ENCODE data around the gene FBXO41. TPM values are rescaled to one million over a fixed set of nuclear protein-coding genes. Genes with fewer than 3 reads are reported as not detected.

Gene FBXO41
- total and polyA plus RNA-seq, 10 of the 15 experiments (the other 5 are each of a cell fraction or from before 2014, with no cell fraction given): 1.9 to 38.9 (median 11.3) TPM

DNA sequence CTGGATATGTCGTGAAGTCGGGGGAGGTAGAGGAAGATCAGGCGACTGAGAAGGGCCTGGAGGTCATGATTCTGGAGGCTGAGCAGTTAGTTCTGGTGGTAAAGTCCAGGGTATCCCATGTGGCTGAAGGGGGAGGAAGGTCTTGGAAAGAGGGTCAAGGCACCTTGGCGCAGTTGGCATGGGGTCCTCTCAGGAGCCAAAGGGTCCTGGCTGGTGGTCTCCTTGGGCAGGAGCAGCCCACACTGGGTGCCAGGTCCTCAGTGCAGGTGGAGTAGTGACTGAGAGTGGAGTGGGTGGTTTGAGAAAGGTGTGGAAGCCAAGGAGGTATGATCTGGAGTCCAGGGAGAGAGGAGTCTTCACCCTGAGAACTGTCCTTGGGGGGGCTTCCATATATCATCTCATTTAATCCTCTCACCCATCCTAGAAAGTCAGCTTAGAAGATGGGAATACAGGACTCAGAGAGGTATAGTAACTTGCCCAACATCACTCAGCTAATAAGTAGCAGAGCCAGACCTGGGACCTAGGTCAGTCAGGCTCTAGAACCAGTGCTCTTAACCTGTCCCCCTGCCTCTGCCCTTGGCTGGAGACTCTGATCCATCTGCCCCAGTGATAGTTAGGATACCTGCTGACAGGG, 24.5 kb downstream of the FBXO41 start:
- peaks cover 10 to 21% of the 10 kb centered on the region in 2 experiments; a peak in 3 of 4 replicates for H3K36me3 ChIP-seq (ENCODE audit: control insufficient read depth in 2 of 2, insufficient read depth in 2 of 2, low read length in 1 of 2)
- WGBS (ENCODE audit: insufficient coverage, insufficient replicate concordance, low lambda C conversion rate, missing lambda C conversion rate): 91% methylated on average over 4 of the region's 4 CpGs
- SMC1A ChIA-PET (ENCODE audit: uncharacterized antibody, unreplicated experiment): no interaction called here
- POLR2A ChIA-PET: interaction anchor here (0.8 kb wide), 1 partner anchor 10 kb away, joined by 3 read pairs; no protein-coding TSS in a partner anchor
- BruUV-seq (replicated peaks): no TSS peak
- H2AFZ ChIP-seq (ENCODE audit: control insufficient read depth, low read depth, low read length): no peak overlapping the region
- H3K9ac ChIP-seq (ENCODE audit: control insufficient read depth, insufficient read depth, low read length): no peak overlapping the region
- H3K9me3 ChIP-seq (replicated peaks; ENCODE audit: control insufficient read depth, insufficient read depth, low read length): no peaks in the 10 kb centered on the region
- no peaks in the 10 kb centered on the region for H3K4me1 ChIP-seq (ENCODE audit: control insufficient read depth, insufficient read depth, low read length)
- H3K27ac ChIP-seq (ENCODE audit: control insufficient read depth, insufficient read depth): no peak overlapping the region
- intact Hi-C loops (cut with micrococcal nuclease; ENCODE audit: unreplicated experiment) (no loop called here), in situ Hi-C loops (cut with MboI) (no loop called here)
- FAIRE-seq (no peak), DNase-seq (ENCODE audit: low read depth, low spot score) (no peak), ATAC-seq (no peak)
- H3K27me3 ChIP-seq (replicated peaks in 1 of 2; ENCODE audit: control insufficient read depth in 2 of 2, insufficient read depth in 2 of 2, low read length in 1 of 2): no peaks in the 10 kb centered on the region
- H3K4me3 ChIP-seq: no peak overlapping the region
- CTCF ChIA-PET: no interaction called here
- no peaks in the 10 kb centered on the region for H4K20me1 ChIP-seq (ENCODE audit: control insufficient read depth, insufficient read depth)
- no peak overlapping the region for H3K4me2 ChIP-seq (ENCODE audit: control insufficient read depth, insufficient read depth)
- RAD21 ChIA-PET (ENCODE audit: unreplicated experiment): no interaction called here
- H3K79me2 ChIP-seq (ENCODE audit: control insufficient read depth, insufficient read depth, low read length): no peaks in the 10 kb centered on the region
- no peak for TF ChIP-seq ZZZ3 (IDR thresholded peaks at IDR 0.05; ENCODE audit: control insufficient read depth, insufficient read length, low read depth)
- TF ChIP-seq RUNX3 (IDR thresholded peaks at IDR 0.05; ENCODE audit: low read length): no peak
- no peak for TF ChIP-seq GABPA (IDR thresholded peaks at IDR 0.05; ENCODE audit: low read depth)
- TF ChIP-seq, protein P1, sequence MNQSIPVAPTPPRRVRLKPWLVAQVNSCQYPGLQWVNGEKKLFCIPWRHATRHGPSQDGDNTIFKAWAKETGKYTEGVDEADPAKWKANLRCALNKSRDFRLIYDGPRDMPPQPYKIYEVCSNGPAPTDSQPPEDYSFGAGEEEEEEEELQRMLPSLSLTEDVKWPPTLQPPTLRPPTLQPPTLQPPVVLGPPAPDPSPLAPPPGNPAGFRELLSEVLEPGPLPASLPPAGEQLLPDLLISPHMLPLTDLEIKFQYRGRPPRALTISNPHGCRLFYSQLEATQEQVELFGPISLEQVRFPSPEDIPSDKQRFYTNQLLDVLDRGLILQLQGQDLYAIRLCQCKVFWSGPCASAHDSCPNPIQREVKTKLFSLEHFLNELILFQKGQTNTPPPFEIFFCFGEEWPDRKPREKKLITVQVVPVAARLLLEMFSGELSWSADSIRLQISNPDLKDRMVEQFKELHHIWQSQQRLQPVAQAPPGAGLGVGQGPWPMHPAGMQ (IDR thresholded peaks at IDR 0.05; ENCODE audit: borderline replicate concordance): no peak
- TF ChIP-seq HDGF (IDR thresholded peaks at IDR 0.05): no peak
- TF ChIP-seq PAX8 (IDR thresholded peaks at IDR 0.05): no peak
- TF ChIP-seq SUZ12 (IDR thresholded peaks at IDR 0.05; ENCODE audit: unreplicated experiment): no peak
- TF ChIP-seq CREM (IDR thresholded peaks at IDR 0.05; ENCODE audit: low read depth): no peak
- TF ChIP-seq, protein P2, sequence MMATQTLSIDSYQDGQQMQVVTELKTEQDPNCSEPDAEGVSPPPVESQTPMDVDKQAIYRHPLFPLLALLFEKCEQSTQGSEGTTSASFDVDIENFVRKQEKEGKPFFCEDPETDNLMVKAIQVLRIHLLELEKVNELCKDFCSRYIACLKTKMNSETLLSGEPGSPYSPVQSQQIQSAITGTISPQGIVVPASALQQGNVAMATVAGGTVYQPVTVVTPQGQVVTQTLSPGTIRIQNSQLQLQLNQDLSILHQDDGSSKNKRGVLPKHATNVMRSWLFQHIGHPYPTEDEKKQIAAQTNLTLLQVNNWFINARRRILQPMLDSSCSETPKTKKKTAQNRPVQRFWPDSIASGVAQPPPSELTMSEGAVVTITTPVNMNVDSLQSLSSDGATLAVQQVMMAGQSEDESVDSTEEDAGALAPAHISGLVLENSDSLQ (IDR thresholded peaks at IDR 0.05): no peak
- TF ChIP-seq SMAD1 (IDR thresholded peaks at IDR 0.05; ENCODE audit: low read depth, partially characterized antibody): no peak
- no peak for TF ChIP-seq STAT3 (IDR thresholded peaks at IDR 0.05; ENCODE audit: low read depth, low read length)
- no peak for TF ChIP-seq BACH1 (IDR thresholded peaks at IDR 0.05; ENCODE audit: borderline replicate concordance)
- no peak for TF ChIP-seq KLF5 (IDR thresholded peaks at IDR 0.05; ENCODE audit: partially characterized antibody)
- TF ChIP-seq ZNF217 (IDR thresholded peaks at IDR 0.05): no peak
- TF ChIP-seq, protein P3, sequence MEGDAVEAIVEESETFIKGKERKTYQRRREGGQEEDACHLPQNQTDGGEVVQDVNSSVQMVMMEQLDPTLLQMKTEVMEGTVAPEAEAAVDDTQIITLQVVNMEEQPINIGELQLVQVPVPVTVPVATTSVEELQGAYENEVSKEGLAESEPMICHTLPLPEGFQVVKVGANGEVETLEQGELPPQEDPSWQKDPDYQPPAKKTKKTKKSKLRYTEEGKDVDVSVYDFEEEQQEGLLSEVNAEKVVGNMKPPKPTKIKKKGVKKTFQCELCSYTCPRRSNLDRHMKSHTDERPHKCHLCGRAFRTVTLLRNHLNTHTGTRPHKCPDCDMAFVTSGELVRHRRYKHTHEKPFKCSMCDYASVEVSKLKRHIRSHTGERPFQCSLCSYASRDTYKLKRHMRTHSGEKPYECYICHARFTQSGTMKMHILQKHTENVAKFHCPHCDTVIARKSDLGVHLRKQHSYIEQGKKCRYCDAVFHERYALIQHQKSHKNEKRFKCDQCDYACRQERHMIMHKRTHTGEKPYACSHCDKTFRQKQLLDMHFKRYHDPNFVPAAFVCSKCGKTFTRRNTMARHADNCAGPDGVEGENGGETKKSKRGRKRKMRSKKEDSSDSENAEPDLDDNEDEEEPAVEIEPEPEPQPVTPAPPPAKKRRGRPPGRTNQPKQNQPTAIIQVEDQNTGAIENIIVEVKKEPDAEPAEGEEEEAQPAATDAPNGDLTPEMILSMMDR (IDR thresholded peaks at IDR 0.05 in 2 of 3, conservative IDR thresholded peaks at IDR 0.05 in 1 of 3; ENCODE audit: control insufficient read depth in 2 of 3, extremely low read depth in 1 of 3, insufficient read depth in 1 of 3, low read depth in 3 of 3, low read length in 3 of 3): no peak
- no peak for TF ChIP-seq PML (IDR thresholded peaks at IDR 0.05; ENCODE audit: low read length)
- no peak for TF ChIP-seq ZBED1 (IDR thresholded peaks at IDR 0.05; ENCODE audit: borderline replicate concordance)
- no peak for TF ChIP-seq FOXM1 (IDR thresholded peaks at IDR 0.05; ENCODE audit: low read depth, low read length)
- TF ChIP-seq IKZF1 (conservative IDR thresholded peaks at IDR 0.05): no peak

Measured in GM12878 (cell line).